Left renal pelvis (tissue), 4 donors: Measurements from ENCODE around the gene CARD9. TPM values are rescaled to one million over a fixed set of nuclear protein-coding genes. Genes with fewer than 3 reads are reported as not detected.

Experiments used
- DNase-seq, 4 donors: peaks; one replicate each; pipeline ENCODE4 v3.0.0-alpha.2; 2013; ENCODE audit warnings: low read depth in 4 of 4, low spot score in 3 of 4
- polyA plus RNA-seq, 4 donors: library from polyadenylated mRNA; unstranded; fragments of 120-200 nt; gene quantifications; one replicate each; pipeline ENCODE4 v1.2.1, GENCODE V29; 2013; ENCODE audit not compliant: insufficient read length in 4 of 4

CARD9 gene
- polyA plus RNA-seq, 4 donors: 1.2 to 2.9 (median 2.2) TPM

GRCh38 chr9:136365775-136366222 lies 7.7 kb downstream of the CARD9 start:
- no peak for DNase-seq

GRCh38 chr9:136364942-136365774 lies 8.3 kb downstream of the CARD9 start:
- no peak for DNase-seq

GRCh38 chr9:136363949-136364748 lies 9.3 kb downstream of the CARD9 start:
- DNase-seq: no peak

GRCh38 chr9:136363106-136363948 lies 10.1 kb downstream of the CARD9 start, which contains the start of gene DNLZ:
DNLZ (minus strand) TSS chr9:136363744; CDS start chr9:136363714, 30 bp downstream.
- peak; percentile 78 to 85 (median 80) for DNase-seq

- no peak for DNase-seq
Observed at GRCh38 chr9:136362450-136362784, 11.1 kb downstream of the CARD9 start.

GRCh38 chr9:136361754-136362449 lies 11.6 kb downstream of the CARD9 start:
- DNase-seq: no peak

- DNase-seq: no peak
Observed at GRCh38 chr9:136361047-136361753, 12.3 kb downstream of the CARD9 start.

- no peak for DNase-seq
Observed at GRCh38 chr9:136359774-136360718, 13.4 kb downstream of the CARD9 start.

GRCh38 chr9:136358888-136359287 lies 14.6 kb downstream of the CARD9 start:
- DNase-seq: no peak

GRCh38 chr9:136358016-136358415 lies 15.5 kb downstream of the CARD9 start:
- DNase-seq: no peak

- DNase-seq: no peak
Observed at GRCh38 chr9:136357202-136357725, 16.2 kb downstream of the CARD9 start.

GRCh38 chr9:136355616-136356557 lies 17.6 kb downstream of the CARD9 start:
- no peak for DNase-seq

GRCh38 chr9:136354592-136355085 lies 18.8 kb downstream of the CARD9 start:
- DNase-seq: no peak

GRCh38 chr9:136353757-136354488 lies 19.5 kb downstream of the CARD9 start:
- no peak for DNase-seq

GRCh38 chr9:136353088-136353487 lies 20.4 kb downstream of the CARD9 start:
- DNase-seq: no peak

GRCh38 chr9:136352682-136353081 lies 20.8 kb downstream of the CARD9 start:
- no peak for DNase-seq
